ENCODE measurements around the gene TMEFF2. TPM values are rescaled to one million over a fixed set of nuclear protein-coding genes. Genes with fewer than 3 reads are reported as not detected.

The TMEFF2 gene
- total RNA-seq, 1 experiment from 2014 or later, result 72.6 TPM

- no peak for DNase-seq (ENCODE audit: low read depth)
These were observed 223.9 kb downstream of the TMEFF2 start for GRCh38 chr2:191970867-191971266.

GRCh38 chr2:191968120-191968519 is 226.6 kb downstream of the TMEFF2 start:
- no peak for DNase-seq (ENCODE audit: low read depth)

GRCh38 chr2:191965733-191966132 is 229.0 kb downstream of the TMEFF2 start:
- no peak for DNase-seq (ENCODE audit: low read depth)

GRCh38 chr2:191961556-191961955 is 233.2 kb downstream of the TMEFF2 start:
- DNase-seq (ENCODE audit: low read depth), result no peak

- DNase-seq (ENCODE audit: low read depth), result no peak
These were observed 235.5 kb downstream of the TMEFF2 start for GRCh38 chr2:191959209-191959608.

GRCh38 chr2:191957996-191958860 is 236.5 kb downstream of the TMEFF2 start:
- DNase-seq (ENCODE audit: low read depth), result no peak

- no peak for DNase-seq (ENCODE audit: low read depth)
These were observed 240.3 kb downstream of the TMEFF2 start for GRCh38 chr2:191954451-191954850.

GRCh38 chr2:191952515-191953270 is 242.0 kb downstream of the TMEFF2 start:
- no peak for DNase-seq (ENCODE audit: low read depth)

- DNase-seq (ENCODE audit: low read depth), result no peak
These were observed 242.9 kb downstream of the TMEFF2 start for GRCh38 chr2:191951832-191952231.

GRCh38 chr2:191951376-191951775 is 243.4 kb downstream of the TMEFF2 start:
- no peak for DNase-seq (ENCODE audit: low read depth)

- DNase-seq (ENCODE audit: low read depth), result peak; percentile 65
These were observed 244.4 kb downstream of the TMEFF2 start for GRCh38 chr2:191950132-191950874.

- no peak for DNase-seq (ENCODE audit: low read depth)
These were observed 247.5 kb downstream of the TMEFF2 start for GRCh38 chr2:191947235-191947634.

- no peak for DNase-seq (ENCODE audit: low read depth)
These were observed 248.1 kb downstream of the TMEFF2 start for GRCh38 chr2:191946471-191947182.

- DNase-seq (ENCODE audit: low read depth), result no peak
These were observed 249.1 kb downstream of the TMEFF2 start for GRCh38 chr2:191945623-191946022.

- DNase-seq (ENCODE audit: low read depth), result no peak
These were observed 252.0 kb downstream of the TMEFF2 start for GRCh38 chr2:191942739-191943103.

GRCh38 chr2:191942090-191942738 is 252.5 kb downstream of the TMEFF2 start:
- DNase-seq (ENCODE audit: low read depth), result peak; percentile 33

- DNase-seq (ENCODE audit: low read depth), result no peak
These were observed 253.3 kb downstream of the TMEFF2 start for GRCh38 chr2:191941376-191941929.

- DNase-seq (ENCODE audit: low read depth), result no peak
These were observed 256.0 kb downstream of the TMEFF2 start for GRCh38 chr2:191938779-191939178.

GRCh38 chr2:191936882-191937405 is 257.8 kb downstream of the TMEFF2 start:
- DNase-seq (ENCODE audit: low read depth), result no peak

GRCh38 chr2:191935247-191935646 is 259.5 kb downstream of the TMEFF2 start:
- DNase-seq (ENCODE audit: low read depth), result peak; percentile 47

Measured in LHCN-M2 (cell line).